HG03175 (cell line): ENCODE results near the gene SLC22A14.

Experiments used
- ATAC-seq: cut with Tn5 transposase; IDR thresholded peaks from one replicate; pipeline ENCODE4 v1.9.1; 2021; ENCODE audit warnings: mild to moderate bottlenecking, moderate library complexity; ENCODE audit not compliant: unreplicated experiment

SLC22A14 gene

GRCh38 chr3:38337703-38338102 lies 55.6 kb downstream of the SLC22A14 start:
- no peak for ATAC-seq

GRCh38 chr3:38343797-38344594 lies 61.9 kb downstream of the SLC22A14 start:
- no peak for ATAC-seq

GRCh38 chr3:38345879-38346586 lies 63.9 kb downstream of the SLC22A14 start:
- peak; percentile 35 for ATAC-seq

- peak; percentile 98 for ATAC-seq
These were observed 64.7 kb downstream of the SLC22A14 start, which contains the start of gene XYLB for GRCh38 chr3:38346587-38347410. TSS of gene XYLB (plus strand) at chr3:38346785. CDS start at chr3:38346869, 84 bp downstream.

GRCh38 chr3:38347421-38348200 lies 65.5 kb downstream of the SLC22A14 start:
- ATAC-seq = no peak

- no peak for ATAC-seq
These were observed 66.8 kb downstream of the SLC22A14 start for GRCh38 chr3:38348903-38349302.

GRCh38 chr3:38349684-38350359 lies 67.7 kb downstream of the SLC22A14 start:
- no peak for ATAC-seq

- ATAC-seq = no peak
These were observed 71.1 kb downstream of the SLC22A14 start for GRCh38 chr3:38353151-38353550.

GRCh38 chr3:38354588-38355330 lies 72.7 kb downstream of the SLC22A14 start:
- ATAC-seq = no peak

GRCh38 chr3:38359038-38359437 lies 76.9 kb downstream of the SLC22A14 start:
- no peak for ATAC-seq

GRCh38 chr3:38360345-38360744 lies 78.3 kb downstream of the SLC22A14 start:
- no peak for ATAC-seq

- no peak for ATAC-seq
These were observed 79.4 kb downstream of the SLC22A14 start for GRCh38 chr3:38361496-38361895.

- ATAC-seq = no peak
These were observed 80.7 kb downstream of the SLC22A14 start for GRCh38 chr3:38362825-38363224.

- ATAC-seq = no peak
These were observed 82.8 kb downstream of the SLC22A14 start for GRCh38 chr3:38364721-38365400.

- no peak for ATAC-seq
These were observed 83.5 kb downstream of the SLC22A14 start for GRCh38 chr3:38365469-38366062.

GRCh38 chr3:38366082-38366481 lies 84.0 kb downstream of the SLC22A14 start:
- ATAC-seq = no peak

- no peak for ATAC-seq
These were observed 85.7 kb downstream of the SLC22A14 start for GRCh38 chr3:38367779-38368178.
